Endothelial cell of umbilical vein (primary cell): Measurements from ENCODE around the gene PPOX. TPM values are rescaled to one million over a fixed set of nuclear protein-coding genes. Genes with fewer than 3 reads are reported as not detected.
A peak's percentile ranks its signal among the peaks of the same experiment; 100 is the strongest.

Source experiments
- BruUV-seq: library from RNA; stranded (reverse); fragments of 400-500 nt; replicated peaks from 2 replicates; lab custom pipeline; 2021; lab: Mats Ljungman, UMichigan
- CTCF ChIA-PET: fragments of 300-600, 350-600 bp; sonication (Branson Sonifier 250); formaldehyde crosslinking; loops from one replicate; lab custom pipeline; 2021; ENCODE audit warnings: antibody characterized with exemption, inconsistent platforms; lab: Charles Lee
- POLR2A ChIA-PET: fragments of 300-600, 350-600 bp; sonication (Branson Sonifier 250); formaldehyde crosslinking; loops from one replicate; lab custom pipeline; 2021; ENCODE audit warnings: antibody characterized with exemption, inconsistent platforms; lab: Charles Lee
- DNase-seq: peaks from one replicate; pipeline ENCODE4 v3.0.0-alpha.2; 2011; ENCODE audit warnings: low read depth, low spot score
- FAIRE-seq: peaks from 2 replicates; lab custom pipeline; 2011; peaks lifted over from hg19 to GRCh38; lab: Jason Lieb, UNC
- H2AFZ ChIP-seq: 2 replicates; pipeline ENCODE4 v1.6.0; 2012; ENCODE audit warnings: low read depth, low read length, control low read depth, inconsistent platforms
- H3K27ac ChIP-seq: 2 replicates; pipeline ENCODE4 v1.5.1; 2011; ENCODE audit warnings: low read depth, mild to moderate bottlenecking, control low read depth, low read length, moderate library complexity; ENCODE audit not compliant: insufficient read depth
- H3K27me3 ChIP-seq, 2 experiments: 2 replicates each; pipeline versions ENCODE4 v1.6.0 to v1.6.1; 2011; ENCODE audit warnings: low read length in 2 of 2, mixed read lengths in 1 of 2; ENCODE audit not compliant: control insufficient read depth in 2 of 2, insufficient read depth in 2 of 2
- H3K36me3 ChIP-seq, 2 experiments: 2 replicates in 1 of 2; 3 replicates in 1 of 2; pipeline ENCODE4 v1.5.1; 2011; ENCODE audit warnings: low read length in 2 of 2, mild to moderate bottlenecking in 1 of 2, moderate library complexity in 1 of 2; ENCODE audit not compliant: control insufficient read depth in 2 of 2, insufficient read depth in 2 of 2; ENCODE audit errors: extremely low read depth in 1 of 2
- H3K4me1 ChIP-seq: 3 replicates; pipeline ENCODE4 v1.5.1; 2011; ENCODE audit warnings: mild to moderate bottlenecking, low read length; ENCODE audit not compliant: control insufficient read depth, insufficient read depth; ENCODE audit errors: extremely low read depth
- H3K4me2 ChIP-seq: 2 replicates; pipeline ENCODE4 v1.6.1; 2011; ENCODE audit warnings: low read length, control low read depth, mixed read lengths; ENCODE audit not compliant: insufficient read depth
- H3K4me3 ChIP-seq, 3 experiments: fragments of 200-600 bp in 1 of 3; sonication (generic), shearing (Covaris generic) in 1 of 3; replicated peaks in 1 of 3; 2 replicates each; pipeline ENCODE4 v1.5.1; 2011 to 2016; ENCODE audit warnings: control low read depth in 3 of 3, low read length in 3 of 3, mild to moderate bottlenecking in 2 of 3, inconsistent platforms in 1 of 3, low read depth in 1 of 3, moderate library complexity in 1 of 3; ENCODE audit not compliant: insufficient read depth in 1 of 3
- H3K79me2 ChIP-seq: 2 replicates; pipeline ENCODE4 v1.6.0; 2012; ENCODE audit warnings: low read length, inconsistent platforms; ENCODE audit not compliant: control insufficient read depth, insufficient read depth
- H3K9ac ChIP-seq: replicated peaks from 2 replicates; pipeline ENCODE3; 2011; ENCODE audit warnings: low read length, control low read depth; ENCODE audit not compliant: insufficient read depth; ENCODE audit errors: extremely low read depth
- H3K9me1 ChIP-seq: replicated peaks from 3 replicates; pipeline ENCODE4 v1.6.0; 2011; ENCODE audit warnings: mild to moderate bottlenecking, low read length; ENCODE audit not compliant: control insufficient read depth, insufficient read depth; ENCODE audit errors: extremely low read depth
- H3K9me3 ChIP-seq: replicated peaks from 2 replicates; pipeline ENCODE4 v1.5.1; 2012; ENCODE audit warnings: low read length, inconsistent platforms; ENCODE audit not compliant: control insufficient read depth, insufficient read depth
- H4K20me1 ChIP-seq: replicated peaks from 2 replicates; pipeline ENCODE3; 2011; ENCODE audit warnings: mild to moderate bottlenecking, low read length; ENCODE audit not compliant: control insufficient read depth, insufficient read depth; ENCODE audit errors: extremely low read depth
- CTCF ChIP-seq, 2 donors: IDR thresholded peaks; 1 replicate in 1 of 2; 2 replicates in 1 of 2; pipeline ENCODE4 v1.5.1; 2011; ENCODE audit warnings: low read length in 2 of 2, mild to moderate bottlenecking in 2 of 2, moderate library complexity in 2 of 2, control low read depth in 1 of 2, inconsistent platforms in 1 of 2, low read depth in 1 of 2; ENCODE audit not compliant: insufficient read depth in 1 of 2; ENCODE audit errors: extremely low read depth in 1 of 2
- MYC ChIP-seq: IDR thresholded peaks from one replicate; pipeline ENCODE4 v1.6.1; 2011; ENCODE audit warnings: mild to moderate bottlenecking, low read depth, low read length
- POLR2AphosphoS5 ChIP-seq: IDR thresholded peaks from 2 replicates; pipeline ENCODE4 v1.6.1; 2012; ENCODE audit warnings: low read depth, mild to moderate bottlenecking, control low read depth, low read length, moderate library complexity; ENCODE audit not compliant: insufficient read depth
- dilution Hi-C: fragments of 300-500 bp; cut with MboI; formaldehyde crosslinking; loops from one replicate; pipeline ENCODE4 v1.15.0; 2019; ENCODE audit warnings: low sequenced_read_pairs; ENCODE audit not compliant: extremely low pct_ligation_motif_present
- intact Hi-C: fragments of 100-400 bp; cut with micrococcal nuclease; formaldehyde crosslinking; loops from one replicate; pipeline ENCODE4 v1.10.0; 2022
- polyA plus RNA-seq, 4 experiments: library from polyadenylated mRNA; depleted of rRNA in 3 of 4; stranded (reverse) in 3 of 4; unstranded in 1 of 4; fragments of >200 nt; gene quantifications; 2 replicates each; pipeline versions ENCODE4 v1.2.1 to v1.2.3, GENCODE V29; 2011 to 2012; ENCODE audit warnings: missing spikeins in 1 of 4
- total RNA-seq: library from RNA; stranded (reverse); gene quantifications from 2 replicates; pipeline ENCODE4 v1.2.3, GENCODE V29; 2021

Gene PPOX
- total and polyA plus RNA-seq, 2 donors (not counting 3 experiments of a cell fraction or from before 2014, with no cell fraction given) = 26.4 to 28.5 TPM

- no peaks in the 10 kb centered on the region for H3K9me1 ChIP-seq
- H3K4me3 ChIP-seq = peak overlapping the region in 1 of 3 experiments; percentile 65
- peak; percentile 55 for DNase-seq
- no peaks in the 10 kb centered on the region for H3K27me3 ChIP-seq
- H4K20me1 ChIP-seq = no peaks in the 10 kb centered on the region
- H3K79me2 ChIP-seq = peaks cover 41% of the 10 kb centered on the region
- peak; percentile 56 for FAIRE-seq
- ChIA-PET CTCF (interaction anchor here (1.1 to 1.9 kb wide), 3 partner anchors 13 to 263 kb away, joined by 3 to 4 read pairs (median 3); partner anchors contain the start of gene DEDD), POLR2A (no interaction called here)
- no TSS peak for BruUV-seq
- H3K9me3 ChIP-seq = no peaks in the 10 kb centered on the region
- dilution Hi-C loops = no loop called here
- H2AFZ ChIP-seq = no peak overlapping the region
- peak overlapping the region; percentile 89 for H3K9ac ChIP-seq
- intact Hi-C loops = loop anchor here (1.0 to 5.0 kb wide), 3 partner anchors 34 to 193 kb away; partner anchors contain the start of genes SDHC, UFC1 and USP21
- peaks cover 13 to 35% of the 10 kb centered on the region in 2 experiments for H3K36me3 ChIP-seq
- peak overlapping the region; percentile 66 for H3K27ac ChIP-seq
- H3K4me2 ChIP-seq = peak overlapping the region; percentile 57
- TF ChIP-seq MYC = no peak
- TF ChIP-seq CTCF (IDR thresholded peaks at IDR 0.05; ENCODE audit: extremely low read depth in 1 of 2, insufficient read depth in 1 of 2, low read depth in 1 of 2, low read length in 2 of 2) = peak; percentile 37 to 39
- TF ChIP-seq POLR2AphosphoS5 = peak; percentile 15
- peaks cover 30% of the 10 kb centered on the region for H3K4me1 ChIP-seq
These were observed 46.9 kb upstream of the PPOX start for GRCh38 chr1:161119092-161119903.
